GM21723 (cell line): ENCODE data around the gene CFAP97D2.
"Not testable (repeated sequence)": the region's sequence is repeated elsewhere in the genome, so short reads cannot be mapped to it uniquely, and the experiment has no call there.

Source experiments
- ATAC-seq: cut with Tn5 transposase; IDR thresholded peaks from one replicate; pipeline ENCODE4 v1.9.1; 2021; ENCODE audit warnings: mild to moderate bottlenecking, moderate library complexity; ENCODE audit not compliant: unreplicated experiment

The CFAP97D2 gene

GRCh38 chr13:114157869-114158495 lies 21.1 kb upstream of the CFAP97D2 start:
- no peak for ATAC-seq

- not testable (repeated sequence) for ATAC-seq
These were observed 20.0 kb upstream of the CFAP97D2 start for GRCh38 chr13:114158869-114159666.

- no peak for ATAC-seq
These were observed 18.0 kb upstream of the CFAP97D2 start for GRCh38 chr13:114161028-114161556.

GRCh38 chr13:114161644-114162532 lies 17.2 kb upstream of the CFAP97D2 start:
- no peak for ATAC-seq

- ATAC-seq = no peak
These were observed 16.5 kb upstream of the CFAP97D2 start for GRCh38 chr13:114162533-114162922.

- ATAC-seq = no peak
These were observed 15.0 kb upstream of the CFAP97D2 start for GRCh38 chr13:114164053-114164452.

GRCh38 chr13:114164681-114165429 lies 14.2 kb upstream of the CFAP97D2 start:
- no peak for ATAC-seq

- no peak for ATAC-seq
These were observed 12.5 kb upstream of the CFAP97D2 start for GRCh38 chr13:114166381-114167131.

GRCh38 chr13:114167426-114167825 lies 11.6 kb upstream of the CFAP97D2 start:
- no peak for ATAC-seq

- no peak for ATAC-seq
These were observed 11.2 kb upstream of the CFAP97D2 start for GRCh38 chr13:114167885-114168284.

- ATAC-seq = no peak
These were observed 5.8 kb upstream of the CFAP97D2 start for GRCh38 chr13:114173272-114173671.

GRCh38 chr13:114173745-114174144 lies 5.3 kb upstream of the CFAP97D2 start:
- no peak for ATAC-seq

GRCh38 chr13:114174529-114174961 lies 4.5 kb upstream of the CFAP97D2 start:
- no peak for ATAC-seq

- not testable (repeated sequence) for ATAC-seq
These were observed 2.6 kb upstream of the CFAP97D2 start for GRCh38 chr13:114176359-114176902.

- ATAC-seq = no peak
These were observed 1.6 kb upstream of the CFAP97D2 start for GRCh38 chr13:114177245-114178010.

GRCh38 chr13:114185182-114185971 lies 6.3 kb downstream of the CFAP97D2 start:
- no peak for ATAC-seq

- no peak for ATAC-seq
These were observed 15.8 kb downstream of the CFAP97D2 start for GRCh38 chr13:114194853-114195252.

- no peak for ATAC-seq
These were observed 17.6 kb downstream of the CFAP97D2 start for GRCh38 chr13:114196629-114197028.
